ENCODE results near the gene LAMTOR5.

DNA sequence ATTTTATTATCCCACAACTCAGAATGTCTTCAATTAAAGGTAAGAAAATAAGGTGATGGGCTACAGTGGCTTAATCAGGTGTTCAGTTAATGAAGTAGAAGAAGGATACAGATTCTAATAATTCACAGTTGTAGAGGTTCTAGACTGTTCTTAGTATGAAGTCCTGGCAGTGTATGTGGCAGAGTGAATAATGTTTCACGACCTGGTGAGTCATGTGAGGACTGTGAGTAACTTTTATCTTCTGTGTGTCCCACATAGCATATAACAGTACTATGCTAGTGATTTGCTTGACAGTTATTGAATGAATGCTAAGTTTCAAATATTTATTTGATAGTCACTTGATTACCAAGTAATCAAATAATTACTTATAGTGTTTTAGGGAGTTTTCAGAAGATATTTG, 36.7 kb downstream of the LAMTOR5 start:
- TF ChIP-seq, protein P1, sequence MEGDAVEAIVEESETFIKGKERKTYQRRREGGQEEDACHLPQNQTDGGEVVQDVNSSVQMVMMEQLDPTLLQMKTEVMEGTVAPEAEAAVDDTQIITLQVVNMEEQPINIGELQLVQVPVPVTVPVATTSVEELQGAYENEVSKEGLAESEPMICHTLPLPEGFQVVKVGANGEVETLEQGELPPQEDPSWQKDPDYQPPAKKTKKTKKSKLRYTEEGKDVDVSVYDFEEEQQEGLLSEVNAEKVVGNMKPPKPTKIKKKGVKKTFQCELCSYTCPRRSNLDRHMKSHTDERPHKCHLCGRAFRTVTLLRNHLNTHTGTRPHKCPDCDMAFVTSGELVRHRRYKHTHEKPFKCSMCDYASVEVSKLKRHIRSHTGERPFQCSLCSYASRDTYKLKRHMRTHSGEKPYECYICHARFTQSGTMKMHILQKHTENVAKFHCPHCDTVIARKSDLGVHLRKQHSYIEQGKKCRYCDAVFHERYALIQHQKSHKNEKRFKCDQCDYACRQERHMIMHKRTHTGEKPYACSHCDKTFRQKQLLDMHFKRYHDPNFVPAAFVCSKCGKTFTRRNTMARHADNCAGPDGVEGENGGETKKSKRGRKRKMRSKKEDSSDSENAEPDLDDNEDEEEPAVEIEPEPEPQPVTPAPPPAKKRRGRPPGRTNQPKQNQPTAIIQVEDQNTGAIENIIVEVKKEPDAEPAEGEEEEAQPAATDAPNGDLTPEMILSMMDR (IDR thresholded peaks at IDR 0.05), result no peak
- no peak for TF ChIP-seq POLR2AphosphoS5 (IDR thresholded peaks at IDR 0.05)
- no peak for TF ChIP-seq EP300 (IDR thresholded peaks at IDR 0.05)
- no peak for TF ChIP-seq POLR2A (IDR thresholded peaks at IDR 0.05)

Measured in sigmoid colon (tissue), 4 donors.